ENCODE data around the gene ORM1.

GRCh38 chr9:114291886-114292590, 30.9 kb upstream of the ORM1 start:
- TF ChIP-seq CTCF (IDR thresholded peaks at IDR 0.05; ENCODE audit: control extremely low read depth in 1 of 3, insufficient read depth in 1 of 3, low read depth in 1 of 3, low read length in 3 of 3) = no peak
- no peak for TF ChIP-seq MAX (IDR thresholded peaks at IDR 0.05)
- TF ChIP-seq HDAC2 (IDR thresholded peaks at IDR 0.05; ENCODE audit: borderline replicate concordance in 1 of 2, low read depth in 2 of 2, low read length in 2 of 2) = no peak
- TF ChIP-seq POLR2A (IDR thresholded peaks at IDR 0.05; ENCODE audit: control extremely low read depth in 1 of 2, low read depth in 2 of 2, low read length in 2 of 2) = no peak
- no peak for TF ChIP-seq ATF3 (IDR thresholded peaks at IDR 0.05; ENCODE audit: insufficient read depth, low read depth, low read length)
- no peak for TF ChIP-seq TEAD4 (IDR thresholded peaks at IDR 0.05; ENCODE audit: low read depth, low read length)
- TF ChIP-seq ATF2 (IDR thresholded peaks at IDR 0.05; ENCODE audit: low read length) = no peak
- TF ChIP-seq EZH2 (IDR thresholded peaks at IDR 0.05; ENCODE audit: low read depth, low read length, severe bottlenecking) = no peak
- no peak for TF ChIP-seq ZNF274 (IDR thresholded peaks at IDR 0.05; ENCODE audit: borderline replicate concordance, extremely low read depth, low read length)
- TF ChIP-seq POU5F1 (IDR thresholded peaks at IDR 0.05; ENCODE audit: low read depth, low read length) = no peak
- no peak for TF ChIP-seq CBX8 (IDR thresholded peaks at IDR 0.05; ENCODE audit: borderline replicate concordance, low read depth, low read length)

Measured in H1 (cell line).